SU-DHL-6 (cell line): ENCODE measurements around the gene SLC25A39.

Experiments
- H2AFZ ChIP-seq: fragments of 200-600 bp; sonication (generic); 2 replicates; pipeline ENCODE4 v1.6.1; 2014; ENCODE audit warnings: low read depth, mild to moderate bottlenecking, moderate library complexity, mixed read lengths, antibody characterized with exemption, low read length; ENCODE audit not compliant: severe bottlenecking
- H3F3A ChIP-seq: fragments of 200-600 bp; shearing (Covaris generic); 2 replicates; pipeline ENCODE4 v1.6.0; 2016; ENCODE audit warnings: antibody characterized with exemption, mild to moderate bottlenecking; ENCODE audit not compliant: insufficient read depth
- H3K27ac ChIP-seq: fragments of 200-600 bp; sonication (generic); 2 replicates; pipeline ENCODE4 v1.5.1; 2016; ENCODE audit warnings: low read depth, mild to moderate bottlenecking, low read length, moderate library complexity, mixed read lengths
- H3K27me3 ChIP-seq: fragments of 200-600 bp; sonication (generic), shearing (Covaris generic); 2 replicates; pipeline ENCODE4 v1.6.0; 2014; ENCODE audit warnings: mild to moderate bottlenecking, low read length
- H3K36me3 ChIP-seq: fragments of 200-600 bp; sonication (generic); 2 replicates; pipeline ENCODE4 v1.6.1; 2014; ENCODE audit warnings: mild to moderate bottlenecking, low read length, mixed read lengths
- H3K4me2 ChIP-seq: fragments of 300-600, 200-600 bp; shearing (Covaris generic), sonication (generic); 2 replicates; pipeline ENCODE4 v1.6.0; 2014; ENCODE audit warnings: low read length, low read depth, mild to moderate bottlenecking; ENCODE audit not compliant: poor library complexity, severe bottlenecking
- H3K4me3 ChIP-seq: fragments of 200-600 bp; sonication (generic); 2 replicates; pipeline ENCODE4 v1.5.1; 2014; ENCODE audit warnings: antibody characterized with exemption, low read length, mild to moderate bottlenecking, mixed read lengths; ENCODE audit not compliant: insufficient read depth, poor library complexity, severe bottlenecking
- H3K79me2 ChIP-seq: fragments of 200-600 bp; sonication (generic); 2 replicates; pipeline ENCODE4 v1.6.1; 2014; ENCODE audit warnings: mild to moderate bottlenecking, low read length, moderate library complexity; ENCODE audit not compliant: insufficient read depth
- H3K9ac ChIP-seq: fragments of 200-600 bp; sonication (generic); 2 replicates; pipeline ENCODE4 v1.7.0; 2014; ENCODE audit warnings: mild to moderate bottlenecking, low read length
- H3K9me2 ChIP-seq: fragments of 200-600 bp; sonication (generic); replicated peaks from 2 replicates; pipeline ENCODE4 v1.6.1; 2014; ENCODE audit warnings: low read length; ENCODE audit not compliant: insufficient read depth
- H3K9me3 ChIP-seq: fragments of 200-600 bp; sonication (generic); 2 replicates; pipeline ENCODE4 v1.6.1; 2014; ENCODE audit warnings: low read length, mixed read lengths; ENCODE audit not compliant: insufficient read depth
- H4K20me1 ChIP-seq: fragments of 200-600 bp; sonication (generic); 2 replicates; pipeline ENCODE4 v1.6.1; 2014; ENCODE audit warnings: low read depth, mild to moderate bottlenecking, antibody characterized with exemption, low read length, moderate library complexity, mixed read lengths
- CTCF ChIP-seq: fragments of 200-600 bp; sonication (generic); IDR thresholded peaks from one replicate; pipeline ENCODE4 v1.5.1; 2017; ENCODE audit warnings: antibody characterized with exemption, mild to moderate bottlenecking, low read length, moderate library complexity; ENCODE audit not compliant: insufficient read depth, poor library complexity, severe bottlenecking
- EZH2phosphoT487 ChIP-seq: fragments of 200-600 bp; sonication (generic), shearing (Covaris generic); conservative IDR thresholded peaks from 2 replicates; pipeline ENCODE4 v1.6.1; 2018; ENCODE audit warnings: mild to moderate bottlenecking, antibody characterized with exemption, low read length, moderate library complexity, mixed read lengths

Gene SLC25A39

GRCh38 chr17:44312396-44313104, 12.1 kb downstream of the SLC25A39 start:
- H3K4me2 ChIP-seq, result no peak overlapping the region
- no peaks in the 10 kb centered on the region for H3K27me3 ChIP-seq
- no peak overlapping the region for H3K4me3 ChIP-seq
- H3K9me2 ChIP-seq, result no peaks in the 10 kb centered on the region
- no peaks in the 10 kb centered on the region for H3K79me2 ChIP-seq
- TF ChIP-seq EZH2phosphoT487 (no peak), CTCF (no peak)
- H4K20me1 ChIP-seq, result no peaks in the 10 kb centered on the region
- H2AFZ ChIP-seq, result no peak overlapping the region
- no peaks in the 10 kb centered on the region for H3K36me3 ChIP-seq
- no peak overlapping the region for H3K27ac ChIP-seq
- no peak overlapping the region for H3K9ac ChIP-seq
- H3F3A ChIP-seq, result no peaks in the 10 kb centered on the region
- H3K9me3 ChIP-seq, result no peaks in the 10 kb centered on the region

- TF ChIP-seq EZH2phosphoT487, result no peak
- no peak for TF ChIP-seq CTCF
- no peaks in the 10 kb centered on the region for H3F3A ChIP-seq
- no peaks in the 10 kb centered on the region for H3K27me3 ChIP-seq
- no peak overlapping the region for H3K4me2 ChIP-seq
- H2AFZ ChIP-seq, result no peak overlapping the region
- no peaks in the 10 kb centered on the region for H3K9me3 ChIP-seq
- no peak overlapping the region for H3K27ac ChIP-seq
- H3K79me2 ChIP-seq, result no peaks in the 10 kb centered on the region
- no peaks in the 10 kb centered on the region for H3K36me3 ChIP-seq
- no peaks in the 10 kb centered on the region for H4K20me1 ChIP-seq
- no peak overlapping the region for H3K9ac ChIP-seq
- no peaks in the 10 kb centered on the region for H3K9me2 ChIP-seq
- H3K4me3 ChIP-seq, result no peak overlapping the region
These were observed 13.0 kb downstream of the SLC25A39 start for GRCh38 chr17:44311562-44312181.

GRCh38 chr17:44310609-44311376, 13.8 kb downstream of the SLC25A39 start:
- H3K4me3 ChIP-seq, result no peak overlapping the region
- no peaks in the 10 kb centered on the region for H3K36me3 ChIP-seq
- TF ChIP-seq CTCF, result no peak
- TF ChIP-seq EZH2phosphoT487, result no peak
- H3K9ac ChIP-seq, result no peak overlapping the region
- H3K4me2 ChIP-seq, result no peak overlapping the region
- no peaks in the 10 kb centered on the region for H3K9me3 ChIP-seq
- no peaks in the 10 kb centered on the region for H3F3A ChIP-seq
- H3K27me3 ChIP-seq, result no peaks in the 10 kb centered on the region
- H3K9me2 ChIP-seq, result no peaks in the 10 kb centered on the region
- H3K79me2 ChIP-seq, result no peaks in the 10 kb centered on the region
- H3K27ac ChIP-seq, result no peak overlapping the region
- H2AFZ ChIP-seq, result no peak overlapping the region
- no peaks in the 10 kb centered on the region for H4K20me1 ChIP-seq
